Measurements from ENCODE around the gene GUF1.
"Not testable (repeated sequence)": the region's sequence is repeated elsewhere in the genome, so short reads cannot be mapped to it uniquely, and the experiment has no call there.

Gene GUF1

GRCh38 chr4:44725166-44725565, 46.9 kb downstream of the GUF1 start:
- peak overlapping the region; percentile 86 for H3K4me3 ChIP-seq (ENCODE audit: control insufficient read depth, low read depth, low read length)
- no peak for TF ChIP-seq CTCF (conservative IDR thresholded peaks at IDR 0.05; ENCODE audit: control insufficient read depth, insufficient read depth, low read depth, low read length)
- DNase-seq (ENCODE audit: low read depth), result peak; percentile 21

- peak overlapping the region; percentile 86 for H3K4me3 ChIP-seq (ENCODE audit: control insufficient read depth, low read depth, low read length)
- TF ChIP-seq CTCF (conservative IDR thresholded peaks at IDR 0.05; ENCODE audit: control insufficient read depth, insufficient read depth, low read depth, low read length), result no peak
- DNase-seq (ENCODE audit: low read depth), result peak; percentile 41
Observed at GRCh38 chr4:44725726-44726037, 47.5 kb downstream of the GUF1 start.

- no peak for TF ChIP-seq CTCF (conservative IDR thresholded peaks at IDR 0.05; ENCODE audit: control insufficient read depth, insufficient read depth, low read depth, low read length)
- peak within 1 kb of the TSS; percentile 86 for H3K4me3 ChIP-seq (ENCODE audit: control insufficient read depth, low read depth, low read length)
- peak; percentile 88 for DNase-seq (ENCODE audit: low read depth)
Observed at GRCh38 chr4:44726038-44726871, 48.0 kb downstream of the GUF1 start, which contains the start of gene GNPDA2. TSS of gene GNPDA2 (minus strand) at chr4:44726556. CDS start at chr4:44722207, 4,349 bp downstream.

GRCh38 chr4:44727471-44727870, 49.3 kb downstream of the GUF1 start:
- no peak for TF ChIP-seq CTCF (conservative IDR thresholded peaks at IDR 0.05; ENCODE audit: control insufficient read depth, insufficient read depth, low read depth, low read length)
- no peak overlapping the region for H3K4me3 ChIP-seq (ENCODE audit: control insufficient read depth, low read depth, low read length)
- DNase-seq (ENCODE audit: low read depth), result no peak

GRCh38 chr4:44728694-44729093, 50.5 kb downstream of the GUF1 start:
- H3K4me3 ChIP-seq (ENCODE audit: control insufficient read depth, low read depth, low read length); DNase-seq (ENCODE audit: low read depth): not testable (repeated sequence)

GRCh38 chr4:44736900-44737299, 58.7 kb downstream of the GUF1 start:
- no peak for TF ChIP-seq CTCF (conservative IDR thresholded peaks at IDR 0.05; ENCODE audit: control insufficient read depth, insufficient read depth, low read depth, low read length)
- H3K4me3 ChIP-seq (ENCODE audit: control insufficient read depth, low read depth, low read length), result no peak overlapping the region
- DNase-seq (ENCODE audit: low read depth), result no peak

GRCh38 chr4:44738615-44739014, 60.4 kb downstream of the GUF1 start:
- peak; percentile 47 for TF ChIP-seq CTCF (conservative IDR thresholded peaks at IDR 0.05; ENCODE audit: control insufficient read depth, insufficient read depth, low read depth, low read length)
- no peak overlapping the region for H3K4me3 ChIP-seq (ENCODE audit: control insufficient read depth, low read depth, low read length)
- DNase-seq (ENCODE audit: low read depth), result peak; percentile 18

All from fibroblast of mammary gland (primary cell).